22Rv1 (cell line): Measurements from ENCODE around the gene TSKU.

Experiments used
- CTCF ChIP-seq: fragments of 450-650 bp; IDR thresholded peaks from 2 replicates; pipeline ENCODE4 v1.5.1; 2017; ENCODE audit warnings: mild to moderate bottlenecking
- ZFX ChIP-seq: fragments of 450-650 bp; IDR thresholded peaks from 2 replicates; pipeline ENCODE4 v1.6.1; 2017; ENCODE audit warnings: antibody characterized with exemption, borderline replicate concordance

DNA sequence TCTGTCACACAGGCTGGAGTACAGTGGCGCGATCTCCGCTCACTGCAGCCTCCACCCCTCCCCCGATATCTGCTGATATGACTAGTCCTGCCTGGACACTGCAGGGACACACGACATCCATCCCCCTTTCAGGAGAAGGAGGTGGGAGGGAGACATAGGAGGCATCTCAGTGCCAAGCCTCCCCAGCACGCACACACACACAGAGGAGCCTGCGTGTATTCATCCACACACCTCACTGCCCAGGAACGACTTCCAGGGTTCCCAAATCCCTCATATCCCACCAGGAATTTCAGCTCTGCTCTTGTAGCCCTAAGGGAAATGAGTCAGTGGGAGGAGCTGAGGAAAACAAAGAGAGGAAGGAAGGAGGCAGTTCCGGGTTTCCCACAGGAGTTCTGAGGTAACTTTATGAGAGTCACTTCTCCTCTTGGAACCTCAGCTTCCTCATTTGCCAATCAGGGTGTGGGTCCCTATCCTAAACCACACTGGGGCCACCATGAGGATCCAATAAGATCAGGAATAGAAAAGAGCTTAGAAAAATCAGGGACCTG is 40.4 kb downstream of the TSKU start:
- no peak for TF ChIP-seq CTCF
- no peak for TF ChIP-seq ZFX
